BJ (cell line): ENCODE measurements around the gene NPSR1. TPM values are rescaled to one million over a fixed set of nuclear protein-coding genes. Genes with fewer than 3 reads are reported as not detected.

Experiments used
- CTCF ChIA-PET: fragments of 350-600 bp; formaldehyde crosslinking; extraction: SDS; loops from one replicate; lab custom pipeline; 2021; ENCODE audit warnings: antibody characterized with exemption, inconsistent platforms; lab: Yijun Ruan, JAX
- POLR2A ChIA-PET: fragments of 300-600 bp; sonication (Branson Sonifier 250); formaldehyde crosslinking; extraction: SDS; loops from one replicate; lab custom pipeline; 2021; ENCODE audit warnings: antibody characterized with exemption; lab: Charles Lee
- DNase-seq: peaks from one replicate; pipeline ENCODE4 v3.0.0-alpha.2; 2011; ENCODE audit warnings: low read depth
- H3K27me3 ChIP-seq: 2 replicates; pipeline ENCODE4 v1.6.0; 2011; ENCODE audit warnings: low read length; ENCODE audit not compliant: control insufficient read depth, insufficient read depth
- H3K36me3 ChIP-seq: 2 replicates; pipeline ENCODE4 v1.5.1; 2011; ENCODE audit warnings: low read length; ENCODE audit not compliant: control insufficient read depth, insufficient read depth
- H3K4me3 ChIP-seq: 2 replicates; pipeline ENCODE4 v1.5.1; 2011; ENCODE audit warnings: low read depth, mild to moderate bottlenecking, control low read depth, low read length
- polyA plus RNA-seq: library from polyadenylated mRNA; depleted of rRNA; stranded (reverse); fragments of >200 nt; gene quantifications from 2 replicates; pipeline ENCODE4 v1.2.3, GENCODE V29; 2011
- TF ChIP-seq, protein P1 (sequence below): IDR thresholded peaks from 2 replicates; pipeline ENCODE4 v1.5.1; 2011; ENCODE audit warnings: low read depth, mild to moderate bottlenecking, control low read depth, inconsistent platforms, low read length, moderate library complexity; ENCODE audit not compliant: insufficient read depth

NPSR1 gene
- polyA plus RNA-seq, 1 experiment: not detected

DNA sequence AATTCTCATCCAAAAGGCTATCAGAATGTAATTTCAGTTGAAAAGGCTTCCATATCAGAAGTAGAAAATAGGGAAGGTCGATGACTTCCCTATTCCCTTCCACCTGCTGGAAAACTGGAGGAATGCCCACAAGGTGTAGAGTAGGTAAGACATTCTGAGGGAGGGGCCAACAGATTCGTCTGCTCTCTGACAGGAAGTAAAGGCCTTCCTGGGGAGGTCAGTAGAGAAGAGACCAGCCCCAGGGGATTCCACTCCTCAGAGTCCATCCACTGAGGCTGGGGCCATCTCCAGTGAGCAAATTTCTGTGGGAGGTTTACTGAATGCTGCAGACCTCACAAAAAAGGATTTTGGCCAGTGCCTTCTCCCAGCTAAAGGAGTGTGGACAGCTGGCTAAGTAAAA lies 19.5 kb downstream of the NPSR1 start:
- no peak for DNase-seq
- Histone ChIP-seq H3K27me3 (no peaks in the 10 kb centered on the region), H3K4me3 (no peak overlapping the region), H3K36me3 (no peaks in the 10 kb centered on the region)
- TF ChIP-seq, protein P1, sequence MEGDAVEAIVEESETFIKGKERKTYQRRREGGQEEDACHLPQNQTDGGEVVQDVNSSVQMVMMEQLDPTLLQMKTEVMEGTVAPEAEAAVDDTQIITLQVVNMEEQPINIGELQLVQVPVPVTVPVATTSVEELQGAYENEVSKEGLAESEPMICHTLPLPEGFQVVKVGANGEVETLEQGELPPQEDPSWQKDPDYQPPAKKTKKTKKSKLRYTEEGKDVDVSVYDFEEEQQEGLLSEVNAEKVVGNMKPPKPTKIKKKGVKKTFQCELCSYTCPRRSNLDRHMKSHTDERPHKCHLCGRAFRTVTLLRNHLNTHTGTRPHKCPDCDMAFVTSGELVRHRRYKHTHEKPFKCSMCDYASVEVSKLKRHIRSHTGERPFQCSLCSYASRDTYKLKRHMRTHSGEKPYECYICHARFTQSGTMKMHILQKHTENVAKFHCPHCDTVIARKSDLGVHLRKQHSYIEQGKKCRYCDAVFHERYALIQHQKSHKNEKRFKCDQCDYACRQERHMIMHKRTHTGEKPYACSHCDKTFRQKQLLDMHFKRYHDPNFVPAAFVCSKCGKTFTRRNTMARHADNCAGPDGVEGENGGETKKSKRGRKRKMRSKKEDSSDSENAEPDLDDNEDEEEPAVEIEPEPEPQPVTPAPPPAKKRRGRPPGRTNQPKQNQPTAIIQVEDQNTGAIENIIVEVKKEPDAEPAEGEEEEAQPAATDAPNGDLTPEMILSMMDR: no peak
- CTCF ChIA-PET: no interaction called here
- POLR2A ChIA-PET: no interaction called here

DNA sequence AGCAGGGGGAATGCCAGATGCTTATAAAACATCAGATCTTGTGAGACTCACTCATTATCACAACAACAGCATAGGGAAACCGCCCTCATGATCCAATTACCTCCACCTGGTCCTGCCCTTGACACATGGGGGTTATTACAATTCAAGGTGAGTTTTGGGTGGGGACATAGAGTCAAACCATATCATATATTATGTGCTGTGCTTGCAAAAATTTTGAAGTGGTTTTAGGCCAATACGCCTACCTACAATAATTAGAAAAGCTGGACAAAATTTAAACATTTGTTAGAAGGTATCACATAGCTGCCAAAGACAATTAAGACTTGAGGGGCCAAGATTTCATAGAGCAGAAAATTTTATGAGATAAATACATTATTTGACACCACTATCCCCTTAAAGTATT lies 29.5 kb downstream of the NPSR1 start:
- no peaks in the 10 kb centered on the region for H3K27me3 ChIP-seq
- H3K4me3 ChIP-seq: no peak overlapping the region
- CTCF ChIA-PET: no interaction called here
- no peak for DNase-seq
- POLR2A ChIA-PET: no interaction called here
- no peaks in the 10 kb centered on the region for H3K36me3 ChIP-seq
- TF ChIP-seq, protein P1: no peak

DNA sequence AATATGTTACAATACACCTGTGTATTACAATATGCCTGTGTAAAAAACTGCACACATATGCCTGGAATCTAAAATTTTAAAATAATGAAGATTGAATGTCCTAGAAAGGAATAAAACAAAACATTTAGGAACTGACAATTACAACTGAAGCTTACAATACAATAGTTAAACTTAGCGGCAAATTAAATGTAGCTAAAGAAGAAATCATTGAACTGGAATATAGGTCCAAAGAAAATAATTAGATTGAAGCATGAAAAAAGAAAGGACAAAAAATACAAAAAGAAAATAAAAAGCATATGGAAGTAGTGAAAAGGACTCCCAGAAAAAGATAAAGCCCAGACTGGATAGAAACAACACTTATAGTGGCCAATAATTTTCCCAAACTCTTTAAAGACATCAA lies 38.4 kb downstream of the NPSR1 start:
- Histone ChIP-seq H3K36me3 (no peaks in the 10 kb centered on the region), H3K27me3 (no peaks in the 10 kb centered on the region), H3K4me3 (no peak overlapping the region)
- no peak for DNase-seq
- TF ChIP-seq, protein P1: no peak
- ChIA-PET CTCF (no interaction called here), POLR2A (no interaction called here)

DNA sequence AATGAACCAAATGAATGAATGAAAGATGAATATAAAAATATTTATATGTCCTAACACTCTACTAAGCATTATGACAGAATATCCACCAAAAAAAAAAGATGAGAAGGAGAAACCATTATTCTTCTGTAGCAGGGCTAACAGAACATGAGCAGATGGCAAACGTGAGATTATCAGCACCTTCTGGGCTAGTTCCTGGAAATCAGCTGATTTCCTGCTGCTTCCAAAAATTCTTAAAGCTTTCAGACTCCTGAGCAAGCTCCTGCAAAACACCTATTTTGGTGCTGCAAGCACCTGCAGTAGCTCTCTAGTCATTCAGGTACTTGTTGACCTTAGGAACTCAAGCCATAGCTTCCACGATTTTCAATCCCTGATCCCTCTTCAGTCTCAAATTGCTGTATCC lies 51.8 kb downstream of the NPSR1 start:
- no peak overlapping the region for H3K4me3 ChIP-seq
- DNase-seq: no peak
- H3K36me3 ChIP-seq: no peaks in the 10 kb centered on the region
- CTCF ChIA-PET: no interaction called here
- no peaks in the 10 kb centered on the region for H3K27me3 ChIP-seq
- TF ChIP-seq, protein P1: no peak
- POLR2A ChIA-PET: no interaction called here

DNA sequence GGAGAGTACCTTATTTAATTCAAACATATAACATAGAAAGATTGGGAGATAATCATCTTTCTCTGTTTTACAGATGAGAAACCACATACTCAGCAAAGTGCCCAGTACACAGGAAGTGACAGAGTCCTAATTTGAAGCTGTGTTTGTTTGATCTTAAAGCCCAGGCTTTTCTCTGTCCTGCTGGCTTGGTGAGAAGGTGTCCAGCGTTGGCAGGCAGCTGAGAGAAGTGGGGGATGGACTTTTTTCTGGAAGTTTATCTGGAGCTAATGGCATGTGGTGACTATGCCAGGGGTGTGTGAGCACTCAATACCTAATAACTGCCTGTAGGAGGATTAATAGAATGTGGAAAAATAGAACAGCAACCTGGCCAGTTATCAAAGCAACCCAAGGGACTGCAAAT lies 60.8 kb downstream of the NPSR1 start:
- ChIA-PET POLR2A (no interaction called here), CTCF (no interaction called here)
- TF ChIP-seq, protein P1: no peak
- H3K36me3 ChIP-seq: no peaks in the 10 kb centered on the region
- H3K27me3 ChIP-seq: no peaks in the 10 kb centered on the region
- no peak for DNase-seq
- no peak overlapping the region for H3K4me3 ChIP-seq
